Activated naive CD4-positive, alpha-beta T cell treated with anti-CD3 and anti-CD28 coated beads, Interleukin-2, amount 50 U/mL, for 16 hours (primary cell): Measurements from ENCODE around the gene NRL.
"Not testable (repeated sequence)": the region's sequence is repeated elsewhere in the genome, so short reads cannot be mapped to it uniquely, and the experiment has no call there.

Experiments used
- DNase-seq: peaks from one replicate; pipeline ENCODE4 v3.0.0-alpha.2; 2020

Gene NRL

DNA sequence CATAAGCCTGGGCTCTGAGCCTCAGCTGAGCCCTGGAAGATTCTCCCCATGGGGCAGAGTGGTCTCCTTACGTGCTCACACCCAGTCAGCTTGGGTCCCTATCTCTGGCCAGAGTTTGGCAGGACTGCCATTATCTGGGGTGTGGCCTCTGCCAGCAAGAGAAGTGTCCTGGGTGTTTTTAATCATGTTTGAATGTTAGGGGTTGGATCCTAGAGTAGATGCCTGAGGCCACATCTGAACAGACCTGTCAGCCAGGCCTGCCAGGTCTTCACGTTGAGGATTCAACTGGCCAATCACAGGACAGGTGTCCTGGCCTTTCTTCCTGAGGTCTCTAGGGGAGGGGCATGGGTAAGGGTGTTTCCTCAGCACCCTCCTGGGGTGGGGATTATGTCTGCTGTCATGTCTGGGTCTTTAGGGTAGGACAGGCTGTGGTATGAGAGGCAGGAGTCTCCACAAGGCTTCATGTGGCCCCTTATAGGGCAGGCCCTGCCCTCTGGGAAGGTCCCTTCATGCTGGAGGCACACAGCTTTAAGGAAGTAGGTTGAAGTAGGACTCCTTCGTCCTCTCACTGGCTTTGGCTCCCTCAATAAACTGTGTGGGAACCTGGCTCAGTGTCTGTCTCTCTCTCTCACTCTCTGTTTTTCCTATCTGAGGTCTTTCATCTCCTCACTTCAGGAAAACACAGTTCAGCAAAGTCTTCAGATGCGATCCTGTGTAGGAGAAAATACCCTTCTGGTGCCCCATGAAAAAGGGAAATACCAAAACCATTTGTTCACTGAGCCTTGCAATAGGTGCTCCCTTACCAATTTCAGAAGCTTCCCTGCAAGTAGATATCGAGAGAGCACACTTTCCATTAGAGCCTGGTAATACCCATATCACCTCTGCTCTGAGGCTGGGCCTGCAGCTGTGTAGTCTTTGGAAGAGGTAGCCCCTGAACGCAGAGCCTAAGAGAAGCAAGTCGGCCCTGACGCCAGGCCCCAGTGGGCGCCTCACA, 9.0 kb upstream of the NRL start:
- DNase-seq: no peak

DNA sequence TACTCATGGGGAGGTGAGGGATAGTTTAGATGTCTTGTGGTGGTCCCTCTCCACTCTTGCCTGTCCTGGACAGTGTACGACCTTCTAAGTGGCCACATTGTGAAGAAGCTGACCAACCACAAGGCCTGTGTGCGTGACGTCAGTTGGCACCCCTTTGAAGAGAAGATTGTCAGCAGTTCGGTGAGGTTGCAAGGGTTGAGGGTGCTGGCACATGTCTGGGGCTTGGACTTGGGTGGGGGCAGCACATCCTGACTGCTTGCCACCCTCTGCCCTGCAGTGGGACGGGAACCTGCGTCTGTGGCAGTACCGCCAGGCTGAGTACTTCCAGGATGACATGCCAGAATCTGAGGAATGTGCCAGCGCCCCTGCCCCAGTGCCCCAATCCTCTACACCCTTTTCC, 8.1 kb upstream of the NRL start:
- no peak for DNase-seq

DNA sequence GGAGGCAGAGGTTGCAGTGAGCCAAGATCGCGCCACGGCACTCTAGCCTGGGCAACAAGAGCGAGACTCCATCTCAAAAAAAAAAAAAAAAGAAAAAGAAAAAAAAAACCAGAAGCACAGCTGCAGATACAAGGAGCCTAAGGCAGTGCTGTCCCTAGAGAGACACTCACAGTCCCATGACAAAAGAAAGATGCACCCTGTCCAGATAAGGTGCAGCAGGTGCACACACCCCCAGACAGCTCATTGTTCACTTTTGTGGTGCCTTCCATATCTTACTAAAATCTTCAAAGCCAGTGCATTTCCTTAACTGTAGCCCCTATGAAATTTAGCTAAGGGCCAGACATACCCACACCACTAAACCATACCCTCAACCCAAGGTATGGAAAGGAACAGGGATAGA, 7.7 kb upstream of the NRL start:
- DNase-seq: no peak

DNA sequence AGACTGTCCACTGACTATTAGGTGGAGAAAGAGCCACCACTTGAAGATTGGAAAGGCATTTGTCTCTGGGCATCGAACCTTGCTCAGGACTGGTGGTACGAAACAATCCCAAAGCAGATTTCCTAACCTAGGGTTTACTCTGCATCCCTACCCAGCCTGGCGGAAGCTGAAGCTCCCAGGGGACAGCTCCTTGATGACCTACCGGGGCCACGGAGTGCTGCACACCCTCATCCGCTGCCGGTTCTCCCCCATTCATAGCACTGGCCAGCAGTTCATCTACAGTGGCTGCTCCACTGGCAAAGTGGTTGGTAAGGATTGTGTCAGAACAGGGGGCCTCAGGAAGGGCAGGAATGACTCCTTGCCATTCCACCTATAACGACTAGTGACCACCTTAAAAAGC, 6.5 kb upstream of the NRL start:
- no peak for DNase-seq

DNA sequence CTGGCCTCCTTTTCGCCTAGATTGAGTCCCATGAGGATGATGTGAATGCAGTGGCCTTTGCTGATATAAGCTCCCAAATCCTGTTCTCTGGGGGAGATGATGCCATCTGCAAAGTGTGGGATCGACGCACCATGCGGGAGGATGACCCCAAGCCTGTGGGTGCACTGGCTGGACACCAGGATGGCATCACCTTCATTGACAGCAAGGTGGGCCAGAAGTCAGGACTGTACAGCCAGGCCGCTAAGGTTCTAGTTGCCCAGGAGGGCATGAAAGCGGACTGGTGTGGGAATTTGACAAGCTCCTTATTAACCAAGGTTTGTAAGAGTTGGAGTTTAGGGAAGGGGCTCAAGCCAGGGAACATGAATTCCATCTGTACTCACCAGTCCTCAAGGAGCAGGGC, 4.9 kb upstream of the NRL start:
- DNase-seq: no peak

DNA sequence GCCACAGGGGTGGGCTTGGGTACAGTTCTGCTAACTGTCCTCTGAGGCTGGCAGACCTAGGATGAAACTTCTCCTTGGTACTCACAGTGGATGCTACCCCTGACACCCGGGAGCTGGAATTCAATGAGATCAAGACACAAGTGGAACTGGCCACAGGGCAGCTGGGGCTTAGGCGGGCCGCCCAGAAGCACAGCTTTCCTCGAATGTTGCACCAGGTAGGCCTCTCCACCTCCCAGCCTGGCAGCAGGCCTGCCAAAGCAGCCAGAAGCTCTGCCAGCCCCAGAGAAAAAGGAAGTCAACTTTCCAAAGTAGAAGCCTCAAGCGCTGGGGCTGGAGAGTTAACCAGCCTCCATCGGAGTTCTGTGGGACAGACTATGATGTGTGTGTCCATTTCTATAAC, 2.4 kb upstream of the NRL start:
- no peak for DNase-seq

DNA sequence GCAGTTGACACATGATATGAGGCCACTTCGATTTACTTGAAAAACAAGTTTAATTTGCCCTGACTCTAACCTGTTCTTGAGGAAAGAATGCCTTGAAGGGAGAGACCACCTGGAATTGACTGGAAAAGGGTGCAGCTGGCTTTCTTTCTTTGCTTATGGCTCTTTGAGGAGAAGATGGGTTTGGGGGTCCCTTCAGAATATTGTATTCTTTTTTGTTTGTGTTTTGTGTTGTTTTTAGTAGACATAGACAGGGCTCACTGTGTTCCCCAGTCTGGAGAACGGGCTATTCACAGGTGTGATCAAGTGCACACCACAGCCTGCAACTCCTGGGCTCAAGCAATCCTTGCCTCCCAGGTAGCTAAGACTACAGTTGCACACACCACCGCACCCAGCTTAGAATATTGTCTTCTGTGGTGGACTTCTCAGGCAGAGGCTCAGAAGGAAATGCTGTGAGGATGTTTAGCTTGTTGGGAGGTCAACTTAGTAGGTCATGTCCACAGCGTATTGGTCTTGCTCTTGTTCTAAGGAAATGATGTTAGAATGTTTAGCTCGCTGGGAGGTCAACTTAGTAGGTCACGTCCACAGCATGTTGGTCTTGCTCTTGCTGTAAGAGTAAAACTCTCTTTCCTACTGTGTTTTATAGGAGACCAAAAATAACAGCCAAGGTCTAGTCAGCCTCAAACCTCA, 1.5 kb upstream of the NRL start:
- DNase-seq: no peak

DNA sequence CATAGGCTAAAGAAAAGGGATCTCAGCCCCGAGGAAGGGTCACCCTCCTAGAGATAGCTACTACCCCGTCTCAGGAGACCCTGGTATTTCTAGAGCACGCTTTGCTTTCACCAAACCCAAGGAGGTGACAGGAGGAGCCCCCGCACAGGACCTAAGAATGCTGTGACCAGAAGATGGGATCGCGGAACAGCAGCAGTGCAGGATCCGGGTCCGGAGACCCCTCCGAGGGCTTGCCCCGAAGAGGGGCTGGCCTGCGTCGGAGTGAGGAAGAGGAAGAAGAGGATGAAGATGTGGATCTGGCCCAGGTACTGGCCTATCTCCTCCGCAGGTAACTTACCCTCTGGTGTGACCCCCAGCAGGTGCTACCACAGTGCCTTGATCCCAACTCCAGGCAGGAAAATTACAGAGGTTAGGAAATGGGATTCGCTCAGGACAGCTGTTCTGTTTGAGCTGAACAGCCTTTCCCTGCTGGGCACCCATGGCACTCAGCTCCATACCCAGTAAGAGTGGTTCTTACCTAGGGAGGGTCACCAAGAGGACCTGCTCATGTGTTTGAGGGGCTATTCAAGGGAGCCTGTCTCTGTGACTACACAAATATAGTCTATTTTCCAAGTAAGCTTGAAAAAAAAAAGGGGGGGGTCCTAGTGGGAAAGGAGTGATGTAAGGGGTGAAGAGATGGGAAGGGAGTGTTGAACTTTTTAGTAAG, 826 bp upstream of the NRL start:
- no peak for DNase-seq

DNA sequence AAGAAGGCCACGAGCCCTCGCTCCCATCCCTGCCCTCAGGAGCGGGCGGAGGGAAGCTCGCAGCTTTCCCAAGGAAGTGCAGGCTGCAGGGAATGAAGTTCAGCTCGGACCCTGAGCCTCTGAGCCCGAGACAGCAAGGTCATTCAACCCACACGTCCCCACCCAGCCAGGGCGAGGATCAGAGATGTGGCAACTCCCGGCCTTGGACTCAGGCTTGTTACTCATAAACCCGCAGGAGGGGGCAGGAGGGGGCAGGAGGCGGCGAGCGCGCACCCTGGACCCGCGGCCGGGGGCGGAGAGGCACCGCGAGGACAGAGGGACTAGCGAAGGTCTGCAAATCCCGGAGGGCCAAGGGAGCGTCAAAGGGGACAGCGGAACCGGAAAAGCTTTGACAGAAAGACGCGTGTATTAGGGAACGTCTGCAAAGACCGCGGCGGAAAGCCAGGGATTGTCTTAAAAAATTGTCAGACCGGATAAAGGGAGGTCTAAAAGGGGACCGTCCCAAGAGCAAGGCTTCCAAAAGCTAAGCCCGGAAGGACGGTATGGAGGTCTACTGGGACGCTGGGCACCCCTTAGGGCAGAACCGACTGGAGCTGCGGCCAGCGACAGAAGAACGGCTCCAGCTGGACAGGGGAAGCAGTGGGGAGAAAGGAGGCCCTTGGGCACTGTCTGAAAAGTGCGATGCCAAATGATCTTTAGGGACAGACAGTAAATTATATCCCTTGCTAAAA, 783 bp downstream of the NRL start:
- peak; percentile 71 for DNase-seq

DNA sequence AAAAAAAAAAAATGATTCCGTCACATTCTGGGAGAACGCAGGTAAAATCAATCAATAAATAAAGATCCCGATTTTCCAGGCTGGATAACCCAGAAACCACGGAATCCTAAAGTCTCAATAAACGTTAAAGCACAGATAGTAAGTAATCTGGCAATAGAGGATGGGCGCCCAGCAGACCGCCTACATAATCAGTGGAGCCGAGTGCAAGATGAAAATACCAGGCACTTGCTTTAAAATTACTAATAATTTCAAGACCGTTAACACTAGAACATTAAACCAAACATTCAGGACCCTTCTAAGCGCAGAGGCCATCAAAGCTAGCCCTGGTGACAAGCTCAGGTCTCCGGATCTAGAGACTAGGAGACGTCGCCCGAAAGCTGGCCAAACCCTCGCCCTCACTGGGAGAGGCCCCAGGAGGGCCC, 1.4 kb downstream of the NRL start:
- DNase-seq: no peak

DNA sequence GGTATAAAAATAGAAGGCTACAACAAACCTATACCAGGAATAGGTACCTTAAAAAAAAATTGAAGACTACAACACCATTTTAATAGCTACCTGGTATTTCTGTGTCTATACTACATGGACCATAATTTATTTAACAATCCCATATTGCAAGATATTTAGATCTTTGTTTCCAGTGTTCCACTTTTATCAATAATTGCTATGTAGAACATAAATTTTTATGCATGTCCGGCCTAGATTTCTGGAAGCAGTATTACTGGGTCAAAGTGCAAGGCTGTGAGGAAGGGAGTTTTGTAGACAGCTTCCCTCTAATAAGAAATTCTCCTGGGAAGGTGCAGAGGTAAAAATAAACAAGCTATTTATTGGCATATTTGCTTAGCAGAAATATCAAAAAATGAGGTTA, 4.2 kb downstream of the NRL start:
- no peak for DNase-seq

DNA sequence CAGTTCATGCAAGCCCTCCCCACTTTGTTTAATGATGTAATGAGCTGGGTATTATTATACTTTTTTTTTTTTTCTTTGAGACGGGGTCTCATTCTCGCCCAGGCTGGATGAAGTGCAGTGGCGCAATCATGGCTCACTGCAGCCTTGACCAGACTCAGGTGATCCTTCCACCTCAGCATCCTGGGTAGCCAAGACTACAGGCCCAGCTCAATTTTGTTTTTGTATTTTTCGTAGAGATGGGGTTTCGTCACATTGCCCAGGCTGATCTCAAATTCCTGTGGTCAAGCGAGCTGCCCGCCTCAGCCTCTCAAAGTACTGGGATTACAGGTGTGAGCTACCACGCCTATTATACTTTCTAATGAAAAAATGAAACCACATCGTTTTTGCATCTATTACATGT, 4.7 kb downstream of the NRL start:
- no peak for DNase-seq

DNA sequence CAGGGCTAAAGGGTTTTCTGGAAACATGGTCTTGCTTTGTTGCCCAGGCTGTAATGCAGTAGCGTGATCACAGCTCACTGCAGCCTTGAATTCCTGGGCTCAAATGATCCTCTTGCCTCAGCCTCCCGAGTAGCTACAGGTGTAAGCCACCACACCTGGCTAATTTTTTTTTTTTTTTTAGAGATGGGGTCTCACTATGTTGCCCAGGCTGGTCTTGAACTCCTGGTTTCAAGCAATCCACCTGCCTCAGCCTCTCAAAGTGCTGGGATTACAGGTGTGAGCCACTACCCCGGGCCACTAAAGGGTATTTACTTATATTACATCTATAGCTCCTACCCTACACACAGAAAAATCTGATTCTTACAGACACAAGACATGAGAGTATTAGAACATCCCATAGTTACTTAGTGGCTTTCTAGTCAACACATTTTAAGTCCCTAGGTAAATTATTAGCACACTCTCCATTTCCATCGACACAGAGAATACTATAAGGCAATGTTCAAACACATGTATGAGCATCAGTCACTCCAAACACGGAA, 6.3 kb downstream of the NRL start:
- DNase-seq: no peak

DNA sequence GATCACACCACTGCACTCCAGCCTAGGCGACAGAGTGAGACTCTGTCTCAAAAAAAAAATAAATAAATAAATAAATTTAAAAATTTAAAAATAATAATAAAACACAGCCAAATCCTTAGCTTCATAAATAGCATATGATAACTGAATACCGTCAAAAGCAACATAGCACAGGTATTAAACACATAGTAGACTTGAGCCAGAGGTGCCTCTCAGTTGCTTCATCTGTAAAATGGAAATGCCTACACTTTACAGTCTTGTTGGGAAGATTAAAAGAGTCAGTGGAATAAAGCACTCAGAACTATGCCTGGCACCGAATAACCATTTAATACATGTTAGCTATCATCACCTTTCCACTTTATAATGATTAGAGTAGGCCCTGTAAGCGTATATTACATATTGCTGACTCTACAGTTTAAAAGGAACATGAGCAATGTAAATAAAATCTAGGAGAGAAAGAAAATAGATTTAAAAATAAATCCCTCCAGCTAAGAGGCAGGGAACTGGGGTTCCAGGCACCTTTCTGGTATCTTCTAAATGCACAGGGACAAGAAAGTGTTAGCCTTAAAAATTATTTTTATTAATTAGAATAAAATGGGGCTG, 8.0 kb downstream of the NRL start:
- no peak for DNase-seq

DNA sequence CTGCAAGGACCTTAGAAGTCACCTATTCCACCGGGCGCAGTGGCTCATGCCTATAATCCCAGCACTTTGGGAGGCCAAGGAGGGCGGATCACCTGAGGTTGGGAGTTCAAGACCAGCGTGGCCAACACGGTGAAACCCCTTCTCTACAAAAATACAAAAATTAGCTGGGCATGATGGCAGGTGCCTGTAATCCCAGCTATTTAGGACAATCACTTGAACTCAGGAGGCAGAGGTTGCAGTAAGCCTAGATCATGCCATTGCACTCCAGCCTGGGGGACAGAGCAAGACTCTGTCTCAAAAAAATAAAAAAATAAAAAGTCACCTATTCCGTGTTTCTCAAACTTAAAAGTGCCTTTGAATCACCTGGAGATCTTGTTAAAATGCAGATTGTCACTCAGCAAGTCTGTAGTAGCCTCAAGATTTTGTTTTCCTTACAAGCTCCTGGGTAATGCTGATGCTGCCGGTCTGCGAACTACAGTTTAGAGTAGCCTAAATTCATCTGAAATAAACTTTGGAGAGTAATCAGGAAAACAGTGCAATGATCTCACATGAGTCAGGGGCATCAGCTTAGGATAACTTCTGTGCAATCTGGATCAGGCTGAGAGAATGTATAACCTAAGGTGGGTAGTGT, 9.0 kb downstream of the NRL start:
- DNase-seq: not testable (repeated sequence)

DNA sequence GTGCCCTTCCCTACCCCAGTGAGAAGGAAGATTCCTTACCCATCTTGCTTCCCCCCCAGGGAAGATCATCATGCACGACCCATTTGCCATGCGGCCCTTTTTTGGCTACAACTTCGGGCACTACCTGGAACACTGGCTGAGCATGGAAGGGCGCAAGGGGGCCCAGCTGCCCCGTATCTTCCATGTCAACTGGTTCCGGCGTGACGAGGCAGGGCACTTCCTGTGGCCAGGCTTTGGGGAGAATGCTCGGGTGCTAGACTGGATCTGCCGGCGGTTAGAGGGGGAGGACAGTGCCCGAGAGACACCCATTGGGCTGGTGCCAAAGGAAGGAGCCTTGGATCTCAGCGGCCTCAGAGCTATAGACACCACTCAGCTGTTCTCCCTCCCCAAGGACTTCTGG, 11.3 kb downstream of the NRL start:
- no peak for DNase-seq

DNA sequence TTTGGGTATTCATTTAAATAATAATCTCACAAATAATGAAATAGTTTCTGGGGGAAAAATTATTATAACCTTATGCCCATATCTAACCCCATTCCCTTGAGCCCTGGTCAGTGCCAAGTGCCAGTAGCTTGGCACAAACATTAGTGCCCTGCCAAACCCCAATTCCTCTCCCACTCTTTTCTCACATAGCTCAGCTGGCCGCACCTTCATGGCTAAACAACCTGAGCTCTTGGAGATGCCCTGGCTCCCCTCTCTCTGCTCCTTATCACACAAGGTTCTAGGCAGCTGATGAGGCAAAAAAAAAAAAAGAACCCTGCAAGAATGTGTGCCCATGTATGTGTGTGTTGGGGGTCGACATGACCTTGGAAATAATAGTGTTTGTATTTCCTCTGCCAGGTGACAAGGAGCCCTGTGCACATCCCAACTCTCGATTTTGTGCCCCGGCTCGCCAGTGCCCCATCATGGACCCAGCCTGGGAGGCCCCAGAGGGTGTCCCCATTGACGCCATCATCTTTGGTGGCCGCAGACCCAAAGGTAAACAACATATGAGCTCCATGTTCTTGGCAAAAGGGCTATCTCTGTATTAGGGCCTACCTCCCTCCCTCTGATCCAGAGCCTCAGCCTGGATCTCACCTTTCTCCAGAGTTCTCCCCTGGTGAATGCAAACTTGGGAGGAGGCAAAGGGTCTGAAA, 12.2 kb downstream of the NRL start:
- no peak for DNase-seq

DNA sequence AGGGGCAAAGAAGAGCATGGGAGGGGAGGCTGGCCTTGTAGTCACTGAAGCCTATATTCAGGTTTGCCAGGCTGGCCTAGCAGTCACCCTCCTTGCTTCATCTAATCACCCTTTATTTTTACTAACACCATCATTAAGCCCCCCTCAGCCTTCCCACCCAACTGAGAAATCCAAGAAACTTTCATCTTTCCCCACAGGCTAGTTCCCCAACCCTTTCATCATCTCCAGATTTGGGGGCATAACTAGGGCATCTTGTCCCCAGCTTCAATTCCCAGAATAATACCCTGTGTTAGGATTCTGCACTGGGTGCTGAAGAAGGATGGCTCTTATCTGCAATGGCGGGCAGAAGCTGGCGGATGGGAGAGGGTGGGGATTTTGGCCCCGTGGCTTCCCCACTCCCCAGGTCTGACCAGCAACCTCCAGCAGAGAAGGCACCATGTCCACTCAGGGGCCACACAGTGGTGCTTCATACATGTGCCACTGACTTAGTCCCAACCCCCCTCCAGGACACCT, 13.7 kb downstream of the NRL start:
- DNase-seq: no peak

DNA sequence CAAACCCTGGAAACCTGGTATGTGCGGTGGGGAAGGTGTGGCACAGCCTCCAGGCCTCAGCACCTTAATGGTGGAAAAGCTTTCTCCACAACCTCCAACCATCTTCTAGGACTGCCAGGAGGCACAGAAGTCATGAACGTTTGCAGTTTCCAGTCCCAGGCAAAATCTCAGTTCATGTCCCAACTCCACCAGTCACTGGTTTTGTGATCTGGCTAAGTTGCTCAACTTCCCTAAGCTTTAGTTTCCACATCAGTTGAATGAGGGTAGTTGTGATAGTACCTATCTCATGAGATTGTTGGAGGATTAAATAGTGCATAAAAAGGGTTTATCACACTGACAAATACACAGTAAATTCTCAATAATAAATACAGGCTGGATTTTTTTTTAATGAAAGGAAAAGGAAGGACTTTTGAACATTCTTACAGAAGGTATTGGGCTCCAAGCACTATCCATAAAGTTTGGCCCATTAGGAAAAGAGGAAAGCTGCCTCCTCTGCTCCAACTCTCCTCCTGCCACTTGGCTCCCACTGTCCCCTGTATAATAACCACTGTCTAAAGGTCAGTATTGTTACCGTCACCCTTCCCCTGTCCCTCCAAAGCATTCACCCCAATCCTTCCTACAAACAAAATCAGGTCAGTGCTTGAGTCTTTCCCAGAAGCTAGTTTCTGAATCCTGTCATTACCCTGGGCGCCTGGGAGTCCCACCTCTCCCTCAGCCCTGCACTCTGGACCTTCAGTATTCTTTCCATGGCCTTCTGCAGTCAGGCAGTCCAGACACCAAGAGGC, 14.4 kb downstream of the NRL start:
- no peak for DNase-seq
